ENCODE measurements around the gene ATCAY. TPM values are rescaled to one million over a fixed set of nuclear protein-coding genes. Genes with fewer than 3 reads are reported as not detected.
A peak's percentile ranks its signal among the peaks of the same experiment; 100 is the strongest.

ATCAY gene
- total and polyA plus RNA-seq, 9 donors, result 0.04 to 0.78 (median 0.15) TPM

DNA sequence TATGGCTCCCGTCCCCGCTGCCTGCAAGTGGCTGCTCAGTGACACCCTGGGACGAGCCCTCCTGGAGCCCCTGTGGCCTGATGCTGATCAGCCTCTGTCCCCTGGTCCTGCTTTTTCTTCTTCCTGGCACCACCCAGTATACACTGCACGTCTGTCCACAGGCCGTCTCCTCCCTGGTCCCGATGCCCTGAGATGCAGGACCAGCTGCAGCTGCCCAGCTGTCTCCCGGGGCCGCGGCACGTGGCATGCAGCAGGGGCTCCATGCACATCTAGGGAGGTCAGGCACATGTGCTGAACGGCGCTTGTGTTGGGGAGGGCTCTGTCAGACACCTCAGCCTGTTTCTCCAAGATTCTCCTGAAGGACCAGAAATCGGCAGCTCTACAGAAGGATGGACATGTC lies 41.8 kb upstream of the ATCAY start:
- 67% methylated on average over 13 of the region's 13 CpGs for whole genome bisulfite sequencing (ENCODE audit: insufficient coverage)
- Histone ChIP-seq H3K36me3 (ENCODE audit: control insufficient read depth, insufficient read depth, low read length) (no peaks in the 10 kb centered on the region), H3K4me1 (ENCODE audit: control insufficient read depth, insufficient read depth, low read length) (no peaks in the 10 kb centered on the region), H3K27me3 (ENCODE audit: control insufficient read depth, insufficient read depth, low read length) (peaks cover 6% of the 10 kb centered on the region), H3K9me3 (replicated peaks; ENCODE audit: control insufficient read depth, low read depth, low read length) (no peaks in the 10 kb centered on the region), H3K4me3 (ENCODE audit: low read length) (no peak overlapping the region), H3K27ac (ENCODE audit: low read length) (no peak overlapping the region)
- no peak for DNase-seq

DNA sequence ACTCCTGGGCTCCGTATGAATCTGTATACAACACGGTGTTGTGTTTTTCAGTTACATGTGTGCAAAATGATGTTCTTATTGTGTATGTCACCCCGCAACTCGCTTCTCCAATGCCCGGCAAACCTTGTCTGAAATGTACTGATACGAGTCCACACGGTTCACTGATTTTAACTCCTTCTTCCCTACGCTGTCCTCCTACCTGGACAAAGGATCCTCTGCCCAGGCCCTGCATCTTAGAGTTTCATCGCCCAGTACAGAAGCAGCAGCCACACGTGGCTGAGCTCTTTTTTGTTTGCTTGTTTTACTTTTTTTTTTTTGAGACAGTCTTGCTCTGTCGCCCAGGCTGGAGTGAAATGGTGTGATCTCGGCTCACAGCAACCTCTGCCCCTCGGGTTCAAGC lies 40.5 kb upstream of the ATCAY start:
- H3K36me3 ChIP-seq (ENCODE audit: control insufficient read depth, insufficient read depth, low read length), result no peaks in the 10 kb centered on the region
- no peak overlapping the region for H3K4me3 ChIP-seq (ENCODE audit: low read length)
- no peaks in the 10 kb centered on the region for H3K9me3 ChIP-seq (replicated peaks; ENCODE audit: control insufficient read depth, low read depth, low read length)
- no peaks in the 10 kb centered on the region for H3K4me1 ChIP-seq (ENCODE audit: control insufficient read depth, insufficient read depth, low read length)
- no peak for DNase-seq
- H3K27ac ChIP-seq (ENCODE audit: low read length), result no peak overlapping the region
- H3K27me3 ChIP-seq (ENCODE audit: control insufficient read depth, insufficient read depth, low read length), result no peaks in the 10 kb centered on the region
- 59% methylated on average over 6 of the region's 13 CpGs for WGBS (ENCODE audit: insufficient coverage)

DNA sequence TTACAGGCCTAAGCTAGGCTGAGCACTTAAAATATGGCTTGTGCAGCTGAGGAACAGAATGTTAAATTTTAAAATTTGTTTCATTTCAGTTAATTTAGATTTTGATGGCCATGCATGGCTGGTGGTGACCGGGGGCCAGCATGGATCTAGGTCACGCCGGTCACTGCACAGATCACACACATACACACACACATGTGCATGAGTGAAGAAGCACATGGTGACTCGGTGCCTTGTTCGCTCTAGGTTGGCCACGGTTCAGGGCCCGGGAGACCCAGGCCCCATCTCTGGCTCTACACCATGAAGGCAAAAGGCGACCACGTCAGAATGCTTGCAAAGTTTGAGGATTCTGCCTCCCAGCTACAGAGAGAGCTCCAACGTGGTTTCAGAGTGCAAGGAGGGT lies 39.7 kb upstream of the ATCAY start:
- WGBS (ENCODE audit: insufficient coverage), result 84% methylated on average over 3 of the region's 10 CpGs

DNA sequence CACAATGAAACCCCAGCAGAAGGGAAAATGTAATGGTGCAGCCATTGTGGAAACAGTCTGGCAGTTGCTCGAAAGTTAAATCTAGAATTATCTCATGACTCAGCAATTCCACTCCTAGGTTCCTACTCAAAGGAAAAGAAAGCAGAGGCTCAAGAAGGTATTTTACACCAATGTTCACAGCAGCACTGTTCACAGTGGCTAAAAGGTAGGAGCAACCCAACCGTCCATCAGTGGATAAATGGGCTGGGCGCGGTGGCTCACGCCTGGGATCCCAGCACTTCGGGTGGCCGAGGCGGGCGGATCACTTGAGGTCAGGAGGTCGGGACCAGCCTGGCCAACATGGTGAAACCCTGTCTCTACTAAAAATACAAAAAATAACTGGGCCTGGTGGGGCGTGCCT lies 37.5 kb upstream of the ATCAY start:
- no peaks in the 10 kb centered on the region for H3K4me1 ChIP-seq (ENCODE audit: control insufficient read depth, insufficient read depth, low read length)
- WGBS (ENCODE audit: insufficient coverage), result no CpG with 5 or more reads among the region's 11 CpGs
- no peak overlapping the region for H3K4me3 ChIP-seq (ENCODE audit: low read length)
- no peaks in the 10 kb centered on the region for H3K9me3 ChIP-seq (replicated peaks; ENCODE audit: control insufficient read depth, low read depth, low read length)
- no peak for DNase-seq
- no peak overlapping the region for H3K27ac ChIP-seq (ENCODE audit: low read length)
- H3K36me3 ChIP-seq (ENCODE audit: control insufficient read depth, insufficient read depth, low read length), result no peaks in the 10 kb centered on the region
- H3K27me3 ChIP-seq (ENCODE audit: control insufficient read depth, insufficient read depth, low read length), result no peaks in the 10 kb centered on the region

More for the DNA sequence above, 39.7 kb upstream of the ATCAY start:
- Histone ChIP-seq H3K36me3 (ENCODE audit: control insufficient read depth, insufficient read depth, low read length) (no peaks in the 10 kb centered on the region), H3K4me3 (ENCODE audit: low read length) (no peak overlapping the region), H3K27ac (ENCODE audit: low read length) (no peak overlapping the region), H3K9me3 (replicated peaks; ENCODE audit: control insufficient read depth, low read depth, low read length) (no peaks in the 10 kb centered on the region), H3K4me1 (ENCODE audit: control insufficient read depth, insufficient read depth, low read length) (no peaks in the 10 kb centered on the region), H3K27me3 (ENCODE audit: control insufficient read depth, insufficient read depth, low read length) (no peaks in the 10 kb centered on the region)
- no peak for DNase-seq

DNA sequence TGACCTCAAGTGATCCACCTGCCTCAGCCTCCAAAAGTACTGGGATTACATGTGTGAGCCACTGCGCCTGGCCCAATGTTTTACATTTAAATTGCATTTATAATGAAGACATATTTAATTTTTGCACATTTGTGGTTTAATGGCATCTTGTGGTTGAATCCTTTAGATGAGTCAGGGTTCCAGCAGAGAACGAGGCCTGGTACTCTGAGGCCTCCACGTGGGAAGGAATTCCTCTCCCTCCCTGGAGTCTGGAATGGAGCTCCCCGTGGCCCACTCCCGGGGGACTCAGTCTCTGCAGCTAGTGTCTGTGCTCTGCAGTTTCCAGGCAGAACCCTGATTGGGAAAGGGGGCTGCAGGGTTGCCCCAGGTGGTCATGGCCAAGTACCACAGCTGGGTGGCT lies 35.9 kb upstream of the ATCAY start:
- 66% methylated on average over 4 of the region's 5 CpGs for WGBS (ENCODE audit: insufficient coverage)
- Histone ChIP-seq H3K4me3 (ENCODE audit: low read length) (no peak overlapping the region), H3K27me3 (ENCODE audit: control insufficient read depth, insufficient read depth, low read length) (no peaks in the 10 kb centered on the region), H3K27ac (ENCODE audit: low read length) (no peak overlapping the region), H3K9me3 (replicated peaks; ENCODE audit: control insufficient read depth, low read depth, low read length) (no peaks in the 10 kb centered on the region), H3K36me3 (ENCODE audit: control insufficient read depth, insufficient read depth, low read length) (no peaks in the 10 kb centered on the region), H3K4me1 (ENCODE audit: control insufficient read depth, insufficient read depth, low read length) (no peaks in the 10 kb centered on the region)
- DNase-seq, result no peak

DNA sequence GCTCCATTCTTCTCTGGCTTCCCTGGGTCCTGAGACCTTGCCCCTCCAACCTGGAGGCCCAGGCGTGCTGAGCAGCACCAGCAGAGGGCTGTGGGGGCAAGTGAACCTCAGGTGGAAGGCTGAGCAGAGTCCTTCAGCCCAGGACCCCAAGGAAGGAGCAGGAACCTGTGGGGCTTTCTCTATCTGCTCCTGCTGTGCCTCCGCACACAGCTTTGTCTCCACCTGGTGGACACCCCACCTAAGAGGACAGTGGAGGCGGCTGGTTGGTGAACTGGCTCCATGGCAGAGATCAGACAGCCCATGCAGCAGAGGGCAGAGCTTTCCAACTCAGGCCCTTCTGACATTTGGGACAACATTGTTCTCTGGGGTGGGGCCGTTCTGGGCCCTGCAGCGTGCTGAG lies 31.4 kb upstream of the ATCAY start:
- Histone ChIP-seq H3K27me3 (ENCODE audit: control insufficient read depth, insufficient read depth, low read length) (no peaks in the 10 kb centered on the region), H3K9me3 (replicated peaks; ENCODE audit: control insufficient read depth, low read depth, low read length) (peaks cover 16% of the 10 kb centered on the region), H3K27ac (ENCODE audit: low read length) (no peak overlapping the region), H3K4me3 (ENCODE audit: low read length) (no peak overlapping the region), H3K36me3 (ENCODE audit: control insufficient read depth, insufficient read depth, low read length) (no peaks in the 10 kb centered on the region), H3K4me1 (ENCODE audit: control insufficient read depth, insufficient read depth, low read length) (no peaks in the 10 kb centered on the region)
- peak; percentile 16 for DNase-seq
- WGBS (ENCODE audit: insufficient coverage), result 62% methylated on average over 4 of the region's 5 CpGs

DNA sequence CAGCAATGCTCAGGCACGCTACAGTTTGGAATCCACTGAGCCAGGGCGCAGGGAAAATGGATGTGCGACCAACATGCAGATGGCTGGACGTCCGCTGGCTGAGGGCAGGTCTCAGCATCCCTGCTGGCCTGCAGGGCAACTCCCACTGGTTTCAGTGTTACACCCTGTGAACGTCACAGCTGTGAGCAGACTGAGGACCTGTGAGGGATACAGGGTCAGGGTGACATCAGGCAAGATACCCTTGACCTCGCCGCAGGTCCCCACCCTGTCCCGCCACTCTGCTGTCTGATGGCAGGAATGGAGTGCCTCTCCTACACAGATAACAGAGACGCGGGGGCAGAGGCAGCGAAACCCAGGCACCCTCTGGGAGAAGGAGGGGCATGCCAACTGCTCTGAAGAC lies 30.7 kb upstream of the ATCAY start:
- DNase-seq, result no peak
- Histone ChIP-seq H3K4me3 (ENCODE audit: low read length) (no peak overlapping the region), H3K27me3 (ENCODE audit: control insufficient read depth, insufficient read depth, low read length) (no peaks in the 10 kb centered on the region), H3K4me1 (ENCODE audit: control insufficient read depth, insufficient read depth, low read length) (no peaks in the 10 kb centered on the region), H3K9me3 (replicated peaks; ENCODE audit: control insufficient read depth, low read depth, low read length) (peaks cover 16% of the 10 kb centered on the region), H3K36me3 (ENCODE audit: control insufficient read depth, insufficient read depth, low read length) (no peaks in the 10 kb centered on the region), H3K27ac (ENCODE audit: low read length) (no peak overlapping the region)
- WGBS (ENCODE audit: insufficient coverage), result 80% methylated on average over 9 of the region's 12 CpGs

DNA sequence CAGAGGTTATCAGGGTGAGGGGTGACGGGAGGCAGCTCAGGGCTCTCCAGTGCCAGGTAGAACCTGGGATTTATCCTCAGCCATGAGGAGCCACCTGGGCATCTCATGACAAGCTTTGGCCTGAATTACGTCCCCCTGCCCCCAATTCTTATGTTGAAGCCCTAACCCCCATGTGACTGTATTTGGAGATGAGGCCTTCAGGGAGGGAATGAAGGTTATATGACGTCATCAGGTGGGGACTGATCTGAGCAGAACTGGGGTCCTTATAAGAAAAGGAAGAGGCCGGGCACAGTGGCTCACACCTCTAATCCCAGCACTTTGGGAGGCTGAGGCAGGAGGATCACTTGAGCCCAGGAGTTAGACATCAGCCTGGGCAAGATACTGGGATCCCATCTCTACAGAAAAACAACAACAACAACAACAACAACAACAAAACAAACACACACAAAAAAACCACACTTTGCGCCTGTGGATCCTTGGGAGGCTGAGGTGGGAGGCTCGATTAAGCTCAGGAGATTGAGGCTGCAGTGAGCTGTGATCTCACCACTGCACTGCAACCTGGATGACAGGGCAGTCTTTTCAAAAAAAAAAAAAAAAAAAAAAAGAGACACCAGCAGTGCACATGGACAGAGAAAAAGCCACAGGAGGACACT lies 30.0 kb upstream of the ATCAY start:
- DNase-seq, result no peak
- WGBS (ENCODE audit: insufficient coverage), result 86% methylated on average over 1 of the region's 6 CpGs
- no peak overlapping the region for H3K4me3 ChIP-seq (ENCODE audit: low read length)
- H3K9me3 ChIP-seq (replicated peaks; ENCODE audit: control insufficient read depth, low read depth, low read length), result peaks cover 16% of the 10 kb centered on the region
- H3K4me1 ChIP-seq (ENCODE audit: control insufficient read depth, insufficient read depth, low read length), result no peaks in the 10 kb centered on the region
- H3K36me3 ChIP-seq (ENCODE audit: control insufficient read depth, insufficient read depth, low read length), result no peaks in the 10 kb centered on the region
- H3K27me3 ChIP-seq (ENCODE audit: control insufficient read depth, insufficient read depth, low read length), result no peaks in the 10 kb centered on the region
- H3K27ac ChIP-seq (ENCODE audit: low read length), result no peak overlapping the region

DNA sequence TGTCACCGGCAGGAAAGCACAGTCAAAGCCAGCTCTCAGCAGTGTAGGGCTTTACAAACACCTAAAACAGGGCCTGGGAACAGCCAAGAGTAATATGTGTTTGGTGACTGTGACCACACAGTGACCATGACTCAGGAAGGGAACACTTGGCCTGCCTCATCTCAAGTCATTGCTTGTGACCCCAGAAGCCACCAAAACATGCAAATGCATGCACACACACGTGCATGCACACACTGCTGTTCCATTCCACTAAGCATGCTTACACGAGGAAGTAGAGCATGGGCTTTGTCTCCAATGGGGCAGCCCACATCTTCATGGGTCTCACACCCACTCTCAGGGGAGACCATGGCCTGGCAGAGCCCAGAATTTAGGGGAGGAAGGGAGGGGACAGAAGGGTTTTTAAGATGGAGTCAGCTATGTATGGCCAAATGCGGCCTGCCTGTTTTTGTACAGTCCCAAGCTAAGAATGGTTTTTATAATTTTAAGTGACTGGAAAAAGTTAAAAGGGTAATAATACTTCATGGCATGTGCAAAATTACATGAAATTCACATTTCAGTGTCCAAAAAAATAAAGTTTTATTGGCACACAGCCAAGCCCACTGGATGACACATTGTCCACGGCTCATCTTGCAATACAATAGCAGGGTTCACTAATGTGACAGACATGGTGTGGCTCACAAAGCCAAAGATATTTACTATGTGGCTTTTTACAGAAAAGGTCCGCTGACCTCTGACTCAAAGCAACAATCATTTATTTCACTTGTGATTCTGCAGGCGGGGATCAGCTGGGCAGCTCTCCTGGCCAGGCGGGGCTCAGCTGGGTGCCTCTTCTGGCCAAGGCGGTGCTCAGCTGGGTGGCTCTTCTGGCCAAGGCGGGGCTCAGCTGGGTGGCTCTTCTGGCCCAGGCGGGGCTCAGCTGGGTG lies 29.0 kb upstream of the ATCAY start:
- DNase-seq, result no peak
- Histone ChIP-seq H3K4me1 (ENCODE audit: control insufficient read depth, insufficient read depth, low read length) (no peaks in the 10 kb centered on the region), H3K9me3 (replicated peaks; ENCODE audit: control insufficient read depth, low read depth, low read length) (peaks cover 16% of the 10 kb centered on the region), H3K36me3 (ENCODE audit: control insufficient read depth, insufficient read depth, low read length) (no peaks in the 10 kb centered on the region), H3K27ac (ENCODE audit: low read length) (no peak overlapping the region), H3K27me3 (ENCODE audit: control insufficient read depth, insufficient read depth, low read length) (no peaks in the 10 kb centered on the region), H3K4me3 (ENCODE audit: low read length) (no peak overlapping the region)
- WGBS (ENCODE audit: insufficient coverage), result 91% methylated on average over 9 of the region's 11 CpGs

DNA sequence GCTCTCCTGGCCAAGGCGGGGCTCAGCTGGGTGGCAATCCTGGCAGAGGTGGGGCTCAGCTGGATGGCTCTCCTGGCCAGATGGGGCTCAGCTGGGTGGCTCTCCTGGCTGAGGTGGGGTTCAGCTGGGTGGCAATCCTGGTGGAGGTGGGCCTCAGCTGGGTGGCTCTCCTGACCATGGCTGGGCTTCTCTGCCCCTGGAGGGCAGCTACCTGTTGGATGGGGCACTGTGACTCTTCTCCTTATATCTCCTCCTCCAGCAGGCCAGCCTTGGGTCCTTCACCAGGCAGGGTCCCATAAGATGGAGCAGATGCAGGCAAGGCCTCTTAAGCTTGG lies 28.3 kb upstream of the ATCAY start:
- H3K27ac ChIP-seq (ENCODE audit: low read length), result no peak overlapping the region
- H3K4me3 ChIP-seq (ENCODE audit: low read length), result no peak overlapping the region
- H3K4me1 ChIP-seq (ENCODE audit: control insufficient read depth, insufficient read depth, low read length), result no peaks in the 10 kb centered on the region
- no CpG with 5 or more reads among the region's 1 CpG for WGBS (ENCODE audit: insufficient coverage)
- no peak for DNase-seq
- no peaks in the 10 kb centered on the region for H3K27me3 ChIP-seq (ENCODE audit: control insufficient read depth, insufficient read depth, low read length)
- peaks cover 16% of the 10 kb centered on the region for H3K9me3 ChIP-seq (replicated peaks; ENCODE audit: control insufficient read depth, low read depth, low read length)
- H3K36me3 ChIP-seq (ENCODE audit: control insufficient read depth, insufficient read depth, low read length), result no peaks in the 10 kb centered on the region
